AG04450 (cell line): ENCODE measurements around the gene PAQR4. TPM values are rescaled to one million over a fixed set of nuclear protein-coding genes. Genes with fewer than 3 reads are reported as not detected.

Experiments used
- CTCF ChIA-PET: fragments of 300-600, 350-600 bp; formaldehyde crosslinking; extraction: SDS; loops from one replicate; lab custom pipeline; 2022; ENCODE audit warnings: antibody characterized with exemption, inconsistent platforms; lab: Charles Lee
- POLR2A ChIA-PET: fragments of 350-600 bp; formaldehyde crosslinking; extraction: SDS; loops from one replicate; lab custom pipeline; 2021; ENCODE audit warnings: antibody characterized with exemption, inconsistent platforms; lab: Yijun Ruan, JAX
- DNase-seq: peaks from one replicate; pipeline ENCODE4 v3.0.0-alpha.2; 2011; ENCODE audit warnings: low read depth, low spot score
- H3K27ac ChIP-seq: one replicate; pipeline ENCODE4 v1.5.1; 2012; ENCODE audit warnings: low read depth, low read length, control low read depth
- H3K27me3 ChIP-seq: one replicate; pipeline ENCODE4 v1.6.0; 2012; ENCODE audit warnings: low read length; ENCODE audit not compliant: control insufficient read depth, insufficient read depth
- H3K4me3 ChIP-seq: 2 replicates; pipeline ENCODE4 v1.5.1; 2011; ENCODE audit warnings: mild to moderate bottlenecking, low read depth, low read length, control low read depth
- H3K9me3 ChIP-seq: 2 replicates; pipeline ENCODE4 v1.5.1; 2012; ENCODE audit warnings: low read length; ENCODE audit not compliant: control insufficient read depth, insufficient read depth
- CTCF ChIP-seq: IDR thresholded peaks from 2 replicates; pipeline ENCODE4 v1.5.1; 2011; ENCODE audit warnings: low read depth, low read length, control low read depth, inconsistent platforms
- polyA plus RNA-seq: library from polyadenylated mRNA; depleted of rRNA; stranded (reverse); fragments of >200 nt; gene quantifications from 2 replicates; pipeline ENCODE4 v1.2.3, GENCODE V29; 2011

Gene PAQR4
- polyA plus RNA-seq, 1 experiment: 1.2 TPM

GRCh38 chr16:2973605-2974318 lies 4.6 kb downstream of the PAQR4 start:
- ChIA-PET CTCF (interaction anchor here (1.3 kb wide), 1 partner anchor 8 kb away, joined by 3 read pairs; no protein-coding TSS in a partner anchor), POLR2A (no interaction called here)
- no peaks in the 10 kb centered on the region for H3K27me3 ChIP-seq
- no peak overlapping the region for H3K4me3 ChIP-seq
- H3K9me3 ChIP-seq: no peaks in the 10 kb centered on the region; the same call in 1 of the 2 replicates
- no peak for TF ChIP-seq CTCF
- DNase-seq: no peak
- H3K27ac ChIP-seq: no peak overlapping the region

- DNase-seq: no peak
- ChIA-PET POLR2A (no interaction called here), CTCF (interaction anchor here (1.5 kb wide), 1 partner anchor 13 kb away, joined by 5 read pairs; no protein-coding TSS in a partner anchor)
- no peak overlapping the region for H3K27ac ChIP-seq
- no peak overlapping the region for H3K4me3 ChIP-seq
- no peak for TF ChIP-seq CTCF
- no peaks in the 10 kb centered on the region; the same call in 1 of the 2 replicates for H3K9me3 ChIP-seq
- H3K27me3 ChIP-seq: no peaks in the 10 kb centered on the region
Observed at GRCh38 chr16:2974319-2975056, 5.3 kb downstream of the PAQR4 start.

GRCh38 chr16:2975161-2975795 lies 6.1 kb downstream of the PAQR4 start:
- H3K4me3 ChIP-seq: no peak overlapping the region
- H3K27ac ChIP-seq: no peak overlapping the region
- POLR2A ChIA-PET: no interaction called here
- H3K9me3 ChIP-seq: no peaks in the 10 kb centered on the region; the same call in 1 of the 2 replicates
- DNase-seq: no peak
- no peak for TF ChIP-seq CTCF
- CTCF ChIA-PET: interaction anchor here (1.5 kb wide), 1 partner anchor 13 kb away, joined by 5 read pairs; no protein-coding TSS in a partner anchor
- H3K27me3 ChIP-seq: no peaks in the 10 kb centered on the region

- no peak for TF ChIP-seq CTCF
- ChIA-PET CTCF (interaction anchor here (1.5 kb wide), 1 partner anchor 14 kb away, joined by 5 read pairs; no protein-coding TSS in a partner anchor), POLR2A (no interaction called here)
- Histone ChIP-seq H3K27me3 (no peaks in the 10 kb centered on the region), H3K9me3 (peaks cover 5% of the 10 kb centered on the region; the same call in 1 of the 2 replicates), H3K4me3 (no peak overlapping the region), H3K27ac (no peak overlapping the region)
- DNase-seq: no peak
Observed at GRCh38 chr16:2976201-2976600, 7.1 kb downstream of the PAQR4 start.
